Osteoblast (primary cell): ENCODE results near the gene GNAI1. TPM values are rescaled to one million over a fixed set of nuclear protein-coding genes. Genes with fewer than 3 reads are reported as not detected.

Experiments used
- DNase-seq: peaks from one replicate; pipeline ENCODE4 v3.0.0; 2011; ENCODE audit warnings: low spot score, mixed read lengths; ENCODE audit not compliant: insufficient read length; ENCODE audit errors: missing footprints
- H2AFZ ChIP-seq: 2 replicates; pipeline ENCODE4 v1.6.0; 2011; ENCODE audit warnings: mild to moderate bottlenecking, low read length
- H3K27ac ChIP-seq: 2 replicates; pipeline ENCODE4 v1.5.1; 2011; ENCODE audit warnings: mild to moderate bottlenecking, low read depth, low read length, moderate library complexity
- H3K27me3 ChIP-seq: 2 replicates; pipeline ENCODE4 v1.6.0; 2012; ENCODE audit warnings: mild to moderate bottlenecking, control low read depth, inconsistent platforms, low read length, moderate library complexity; ENCODE audit not compliant: insufficient read depth
- H3K36me3 ChIP-seq: 2 replicates; pipeline ENCODE4 v1.5.1; 2011; ENCODE audit warnings: mild to moderate bottlenecking, low read length, control low read depth, moderate library complexity; ENCODE audit not compliant: insufficient read depth
- H3K4me1 ChIP-seq: 2 replicates; pipeline ENCODE4 v1.5.1; 2011; ENCODE audit warnings: mild to moderate bottlenecking, low read length, control low read depth, moderate library complexity; ENCODE audit not compliant: insufficient read depth
- H3K4me2 ChIP-seq: 2 replicates; pipeline ENCODE4 v1.6.0; 2011; ENCODE audit warnings: mild to moderate bottlenecking, low read length; ENCODE audit not compliant: insufficient read depth
- H3K4me3 ChIP-seq: fragments of 200-600 bp; sonication (generic); 3 replicates; pipeline ENCODE4 v1.5.1; 2012; ENCODE audit warnings: mild to moderate bottlenecking, low read length, inconsistent platforms; ENCODE audit not compliant: insufficient read depth
- H3K79me2 ChIP-seq: 2 replicates; pipeline ENCODE4 v1.6.0; 2012; ENCODE audit warnings: mild to moderate bottlenecking, low read length, control low read depth, inconsistent platforms; ENCODE audit not compliant: insufficient read depth
- H3K9me3 ChIP-seq: 2 replicates; pipeline ENCODE4 v1.5.1; 2011; ENCODE audit warnings: low read depth, low read length, control low read depth
- H4K20me1 ChIP-seq: 2 replicates; pipeline ENCODE4 v1.6.0; 2012; ENCODE audit warnings: mild to moderate bottlenecking, low read length, control low read depth; ENCODE audit not compliant: insufficient read depth
- total RNA-seq: library from RNA; depleted of rRNA; stranded (reverse); fragments of >200 nt; gene quantifications from 2 replicates; pipeline ENCODE4 v1.2.3, GENCODE V29; 2012
- TF ChIP-seq, protein P1 (sequence below): IDR thresholded peaks from 2 replicates; pipeline ENCODE4 v1.5.1; 2011; ENCODE audit warnings: mild to moderate bottlenecking, low read depth, low read length, moderate library complexity; ENCODE audit errors: extremely low read depth

GNAI1 gene
- total RNA-seq, 1 donor: 36.2 TPM

DNA sequence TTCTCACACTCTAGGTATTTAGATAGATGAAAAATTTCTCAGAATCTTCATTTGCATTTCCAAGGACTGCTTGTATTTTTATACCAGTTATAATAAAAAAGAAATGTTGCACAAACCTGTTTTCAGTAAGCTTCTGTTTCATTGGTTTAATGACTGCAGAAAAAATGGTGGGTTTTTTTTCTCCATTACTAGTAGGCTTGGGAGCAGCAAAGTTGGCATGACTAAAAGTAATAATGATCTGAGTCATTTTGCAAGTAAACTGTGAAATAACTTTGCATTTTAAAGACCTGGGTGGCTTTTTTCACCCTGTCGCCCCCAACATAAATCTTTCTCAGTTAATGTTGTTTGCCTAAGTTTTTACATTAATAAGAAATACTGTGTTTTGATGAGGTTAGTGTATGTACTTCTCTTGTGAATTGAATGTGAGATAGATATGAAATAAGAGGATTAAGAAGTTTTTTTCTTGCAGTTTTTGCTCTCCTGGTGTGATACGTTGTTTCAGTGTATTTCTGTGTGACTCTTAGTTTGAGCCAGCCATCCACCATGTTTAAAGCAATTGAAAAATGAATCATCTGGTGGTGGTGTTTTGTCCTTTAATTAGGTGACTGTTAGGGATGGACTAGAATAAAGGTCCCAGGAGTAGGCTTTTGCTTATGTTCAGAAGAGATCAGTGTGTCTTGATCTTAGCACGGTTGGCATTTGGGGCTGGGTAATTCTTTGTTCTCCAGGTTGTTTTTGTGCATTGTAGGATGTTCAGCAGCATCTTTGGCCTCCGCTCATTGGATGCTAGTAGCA lies 1.8 kb downstream of the GNAI1 start:
- DNase-seq: peak; percentile 75

DNA sequence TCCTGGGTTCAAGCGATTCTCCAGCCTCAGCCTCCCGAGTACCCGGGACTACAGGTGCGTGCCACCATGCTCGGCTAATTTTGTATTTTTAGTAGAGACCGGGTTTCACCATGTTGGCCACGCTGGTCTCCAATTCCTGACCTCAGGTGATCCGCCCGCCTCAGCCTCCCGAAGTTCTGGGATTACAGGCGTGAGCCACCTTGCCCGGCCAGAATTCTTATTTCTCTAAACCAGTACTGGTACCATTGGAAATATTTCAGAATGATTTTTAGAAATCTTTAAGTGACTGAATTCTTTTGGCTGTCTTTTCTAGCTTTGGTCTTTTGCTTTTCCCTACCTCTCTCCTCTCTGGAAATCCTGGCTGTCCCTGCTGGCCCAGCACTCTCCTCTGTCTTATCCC lies 2.8 kb downstream of the GNAI1 start:
- peaks cover 17% of the 10 kb centered on the region for H4K20me1 ChIP-seq
- no peak overlapping the region for H3K4me2 ChIP-seq
- no peaks in the 10 kb centered on the region for H3K9me3 ChIP-seq
- H3K27me3 ChIP-seq: no peaks in the 10 kb centered on the region
- H2AFZ ChIP-seq: no peak overlapping the region
- no peak overlapping the region for H3K4me3 ChIP-seq
- H3K36me3 ChIP-seq: no peaks in the 10 kb centered on the region
- no peak for DNase-seq
- H3K27ac ChIP-seq: no peak overlapping the region
- TF ChIP-seq, protein P1, sequence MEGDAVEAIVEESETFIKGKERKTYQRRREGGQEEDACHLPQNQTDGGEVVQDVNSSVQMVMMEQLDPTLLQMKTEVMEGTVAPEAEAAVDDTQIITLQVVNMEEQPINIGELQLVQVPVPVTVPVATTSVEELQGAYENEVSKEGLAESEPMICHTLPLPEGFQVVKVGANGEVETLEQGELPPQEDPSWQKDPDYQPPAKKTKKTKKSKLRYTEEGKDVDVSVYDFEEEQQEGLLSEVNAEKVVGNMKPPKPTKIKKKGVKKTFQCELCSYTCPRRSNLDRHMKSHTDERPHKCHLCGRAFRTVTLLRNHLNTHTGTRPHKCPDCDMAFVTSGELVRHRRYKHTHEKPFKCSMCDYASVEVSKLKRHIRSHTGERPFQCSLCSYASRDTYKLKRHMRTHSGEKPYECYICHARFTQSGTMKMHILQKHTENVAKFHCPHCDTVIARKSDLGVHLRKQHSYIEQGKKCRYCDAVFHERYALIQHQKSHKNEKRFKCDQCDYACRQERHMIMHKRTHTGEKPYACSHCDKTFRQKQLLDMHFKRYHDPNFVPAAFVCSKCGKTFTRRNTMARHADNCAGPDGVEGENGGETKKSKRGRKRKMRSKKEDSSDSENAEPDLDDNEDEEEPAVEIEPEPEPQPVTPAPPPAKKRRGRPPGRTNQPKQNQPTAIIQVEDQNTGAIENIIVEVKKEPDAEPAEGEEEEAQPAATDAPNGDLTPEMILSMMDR: no peak
- H3K4me1 ChIP-seq: peaks cover 15% of the 10 kb centered on the region
- peaks cover 65% of the 10 kb centered on the region for H3K79me2 ChIP-seq

More for the DNA sequence above, 1.8 kb downstream of the GNAI1 start:
- Histone ChIP-seq H3K27me3 (no peaks in the 10 kb centered on the region), H3K4me1 (peaks cover 15% of the 10 kb centered on the region), H3K4me2 (peak overlapping the region; percentile 99), H4K20me1 (peaks cover 17% of the 10 kb centered on the region), H3K9me3 (no peaks in the 10 kb centered on the region), H3K27ac (peak overlapping the region; percentile 95), H3K79me2 (peaks cover 55% of the 10 kb centered on the region), H3K36me3 (no peaks in the 10 kb centered on the region), H2AFZ (peak overlapping the region; percentile 85), H3K4me3 (peak overlapping the region; percentile 95)
- TF ChIP-seq, protein P1: no peak

DNA sequence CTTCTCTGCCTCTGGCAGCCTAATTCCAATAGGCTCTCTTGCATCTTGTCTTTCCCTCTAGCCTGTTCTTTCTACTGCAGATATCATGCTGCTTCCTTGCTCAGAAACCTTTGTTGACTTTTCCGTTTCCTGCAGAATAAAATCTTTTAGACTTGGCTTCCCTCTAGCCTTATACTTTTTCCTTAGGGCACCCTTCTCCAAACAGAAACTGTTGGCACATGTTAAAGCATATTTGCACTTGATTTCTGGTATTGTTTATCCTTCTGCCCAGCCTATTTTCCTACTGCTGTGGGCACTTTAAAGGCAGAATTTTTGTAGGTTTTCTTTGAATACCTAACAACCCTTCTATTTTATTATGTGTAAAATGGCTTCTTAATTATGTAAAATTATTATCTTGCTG lies 4.6 kb downstream of the GNAI1 start:
- H3K36me3 ChIP-seq: no peaks in the 10 kb centered on the region
- TF ChIP-seq, protein P1: no peak
- H4K20me1 ChIP-seq: peaks cover 17% of the 10 kb centered on the region
- no peaks in the 10 kb centered on the region for H3K9me3 ChIP-seq
- H3K4me2 ChIP-seq: no peak overlapping the region
- H3K27ac ChIP-seq: no peak overlapping the region
- H3K27me3 ChIP-seq: no peaks in the 10 kb centered on the region
- no peak overlapping the region for H3K4me3 ChIP-seq
- DNase-seq: no peak
- peaks cover 12% of the 10 kb centered on the region for H3K4me1 ChIP-seq
- H3K79me2 ChIP-seq: peaks cover 83% of the 10 kb centered on the region
- no peak overlapping the region for H2AFZ ChIP-seq

DNA sequence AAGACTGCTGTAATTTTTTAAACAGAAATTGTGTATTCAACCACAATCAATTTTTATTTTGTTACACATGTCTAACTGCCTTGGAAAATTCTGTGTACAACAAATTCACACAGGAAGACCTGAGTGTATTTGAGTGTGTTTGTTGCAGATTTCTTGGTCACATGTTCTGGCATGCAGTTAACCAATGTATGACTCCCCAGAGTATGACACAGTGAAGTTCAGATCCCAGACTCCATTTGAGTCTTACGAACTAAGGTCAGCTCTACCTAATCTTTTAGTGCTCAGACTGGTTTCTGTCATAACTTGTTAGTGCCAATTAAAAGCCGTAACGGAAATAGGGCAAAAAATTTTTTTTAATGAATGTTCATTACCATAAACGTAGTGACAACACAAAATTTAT lies 5.8 kb downstream of the GNAI1 start:
- Histone ChIP-seq H3K79me2 (peaks cover 95% of the 10 kb centered on the region), H3K4me3 (no peak overlapping the region), H2AFZ (no peak overlapping the region), H3K27ac (no peak overlapping the region), H3K4me2 (no peak overlapping the region), H3K27me3 (no peaks in the 10 kb centered on the region), H3K9me3 (no peaks in the 10 kb centered on the region), H3K4me1 (peaks cover 18% of the 10 kb centered on the region), H4K20me1 (peaks cover 17% of the 10 kb centered on the region), H3K36me3 (no peaks in the 10 kb centered on the region)
- no peak for DNase-seq
- TF ChIP-seq, protein P1: no peak
